ENCODE measurements around the gene DPH5.
"Not testable (repeated sequence)": the region's sequence is repeated elsewhere in the genome, so short reads cannot be mapped to it uniquely, and the experiment has no call there.

The DPH5 gene

GRCh38 chr1:101025657-101026429 lies at the start of gene DPH5:
DPH5 (minus strand) TSS chr1:101025784; CDS start chr1:101025443, 341 bp downstream.
- H3K27ac ChIP-seq: peak within 1 kb of the TSS; percentile 65
- TF ChIP-seq ZFX (IDR thresholded peaks at IDR 0.05; ENCODE audit: borderline replicate concordance) (no peak), CTCF (IDR thresholded peaks at IDR 0.05) (no peak)

- TF ChIP-seq CTCF (IDR thresholded peaks at IDR 0.05): no peak
- no peak overlapping the region for H3K27ac ChIP-seq
Observed at GRCh38 chr1:101073836-101074235, 48.3 kb upstream of the DPH5 start.

- no peak overlapping the region for H3K27ac ChIP-seq
- TF ChIP-seq ZFX (IDR thresholded peaks at IDR 0.05; ENCODE audit: borderline replicate concordance) (no peak), CTCF (IDR thresholded peaks at IDR 0.05) (no peak)
Observed at GRCh38 chr1:101071470-101071891, 45.9 kb upstream of the DPH5 start.

- TF ChIP-seq CTCF (IDR thresholded peaks at IDR 0.05) (no peak), ZFX (IDR thresholded peaks at IDR 0.05; ENCODE audit: borderline replicate concordance) (no peak)
- no peak overlapping the region for H3K27ac ChIP-seq
Observed at GRCh38 chr1:101069158-101069557, 43.6 kb upstream of the DPH5 start.

GRCh38 chr1:101066937-101067335 lies 41.4 kb upstream of the DPH5 start:
- H3K27ac ChIP-seq: not testable (repeated sequence)

GRCh38 chr1:101066260-101066936 lies 40.8 kb upstream of the DPH5 start:
- TF ChIP-seq CTCF (IDR thresholded peaks at IDR 0.05): no peak
- TF ChIP-seq ZFX (IDR thresholded peaks at IDR 0.05; ENCODE audit: borderline replicate concordance): no peak
- H3K27ac ChIP-seq: no peak overlapping the region

GRCh38 chr1:101065575-101065974 lies 40.0 kb upstream of the DPH5 start:
- no peak for TF ChIP-seq ZFX (IDR thresholded peaks at IDR 0.05; ENCODE audit: borderline replicate concordance)
- TF ChIP-seq CTCF (IDR thresholded peaks at IDR 0.05): no peak
- no peak overlapping the region for H3K27ac ChIP-seq
